Calu3 (cell line): ENCODE data around the gene DLL1. TPM values are rescaled to one million over a fixed set of nuclear protein-coding genes. Genes with fewer than 3 reads are reported as not detected.
"Not testable (repeated sequence)": the region's sequence is repeated elsewhere in the genome, so short reads cannot be mapped to it uniquely, and the experiment has no call there.

ENCODE experiments used
- Bru-seq: library from RNA; stranded (reverse); fragments of 400-500 nt; gene quantifications from one replicate; lab custom pipeline; 2021; lab: Mats Ljungman, UMichigan
- BruChase-seq, 2 experiments: library from RNA; stranded (reverse); fragments of 400-500 nt; gene quantifications; one replicate each; lab custom pipeline; 2021; lab: Mats Ljungman, UMichigan
- BruUV-seq: library from RNA; stranded (reverse); fragments of 400-500 nt; replicated peaks from 2 replicates; lab custom pipeline; 2021; lab: Mats Ljungman, UMichigan
- CTCF ChIA-PET: fragments of 300-600 bp; sonication (Branson Sonifier 250); formaldehyde crosslinking; loops from one replicate; lab custom pipeline; 2022; ENCODE audit warnings: antibody characterized with exemption; lab: Charles Lee
- DNase-seq: peaks from one replicate; pipeline ENCODE4 v3.0.0; 2022
- H3K27ac Mint-ChIP-seq: one replicate; pipeline ENCODE4 v1.8.0; 2022; ENCODE audit warnings: mixed read lengths; ENCODE audit not compliant: unreplicated experiment
- H3K27me3 Mint-ChIP-seq: one replicate; pipeline ENCODE4 v1.8.0; 2022; ENCODE audit warnings: mixed read lengths; ENCODE audit not compliant: unreplicated experiment
- H3K36me3 Mint-ChIP-seq: one replicate; pipeline ENCODE4 v1.8.0; 2022; ENCODE audit warnings: mild to moderate bottlenecking, moderate library complexity, mixed read lengths; ENCODE audit not compliant: insufficient read depth, unreplicated experiment
- H3K4me1 Mint-ChIP-seq: one replicate; pipeline ENCODE4 v1.8.0; 2022; ENCODE audit warnings: mild to moderate bottlenecking, low read depth, mixed read lengths; ENCODE audit not compliant: unreplicated experiment
- H3K4me3 Mint-ChIP-seq: one replicate; pipeline ENCODE4 v1.8.0; 2022; ENCODE audit warnings: mild to moderate bottlenecking, low read depth, moderate library complexity, mixed read lengths; ENCODE audit not compliant: unreplicated experiment
- H3K9me3 Mint-ChIP-seq: one replicate; pipeline ENCODE4 v1.8.0; 2022; ENCODE audit warnings: low read depth, mixed read lengths; ENCODE audit not compliant: unreplicated experiment
- CTCF ChIP-seq: fragments of 200-600 bp; IDR thresholded peaks from one replicate; pipeline ENCODE4 v1.8.0; 2022; ENCODE audit warnings: antibody characterized with exemption; ENCODE audit not compliant: unreplicated experiment
- intact Hi-C: fragments of 100-400 bp; cut with micrococcal nuclease; formaldehyde crosslinking; loops from one replicate; pipeline ENCODE4 v1.10.0; 2022; ENCODE audit not compliant: unreplicated experiment
- long read RNA-seq: library from polyadenylated mRNA; stranded (forward); transcript quantifications from one replicate; pipeline ENCODE4 v2.0.0, GENCODE V29; 2022
- total RNA-seq: library from RNA; stranded (reverse); gene quantifications from 2 replicates; pipeline ENCODE4 v1.2.3, GENCODE V29; 2022

The DLL1 gene
- total RNA-seq: 0.12 and 0.14 TPM in 2 replicates
- Bru-seq, nascent RNA: not detected
- BruChase-seq, experiment 1, labeled RNA remaining after a 6-hour chase: percentile 8 among the genes with signal in this experiment
- percentile 8 among the genes with signal in this experiment for BruChase-seq, experiment 2, labeled RNA remaining after a 2-hour chase
- long read RNA-seq, partial matches to known transcripts: 0 of 1 reads
- long read RNA-seq, other reads (novel, unspliced or antisense): 1 of 1 reads

- intact Hi-C loops: loop anchor here (5.0 to 10.0 kb wide), 2 partner anchors 234 to 458 kb away; no protein-coding TSS in a partner anchor
- CTCF ChIA-PET: no interaction called here
- no peak for DNase-seq
- Mint-ChIP-seq H3K9me3 (no peaks in the 10 kb centered on the region), H3K27ac (no peak within 1 kb of the TSS), H3K4me3 (peak within 1 kb of the TSS; percentile 72), H3K36me3 (peaks cover 11% of the 10 kb centered on the region), H3K4me1 (peaks cover 17% of the 10 kb centered on the region), H3K27me3 (peaks cover 96% of the 10 kb centered on the region)
- no TSS peak for BruUV-seq
- TF ChIP-seq CTCF: no peak
Measured at GRCh38 chr6:170290296-170291128, at the start of gene DLL1. TSS of gene DLL1 (minus strand) at chr6:170291078. CDS start at chr6:170290139, 939 bp downstream.

GRCh38 chr6:170335199-170335598, 44.3 kb upstream of the DLL1 start:
- H3K4me3 Mint-ChIP-seq, H3K27ac Mint-ChIP-seq, H3K27me3 Mint-ChIP-seq, CTCF ChIA-PET, H3K9me3 Mint-ChIP-seq, intact Hi-C loops, DNase-seq, H3K4me1 Mint-ChIP-seq, BruUV-seq, H3K36me3 Mint-ChIP-seq: not testable (repeated sequence)

GRCh38 chr6:170329321-170329720, 38.4 kb upstream of the DLL1 start:
- no peak overlapping the region for H3K27ac Mint-ChIP-seq
- no peaks in the 10 kb centered on the region for H3K9me3 Mint-ChIP-seq
- H3K4me3 Mint-ChIP-seq: no peak overlapping the region
- no peak for DNase-seq
- CTCF ChIA-PET: no interaction called here
- H3K27me3 Mint-ChIP-seq: no peaks in the 10 kb centered on the region
- intact Hi-C loops: no loop called here
- no peaks in the 10 kb centered on the region for H3K36me3 Mint-ChIP-seq
- no TSS peak for BruUV-seq
- no peaks in the 10 kb centered on the region for H3K4me1 Mint-ChIP-seq
- no peak for TF ChIP-seq CTCF

- H3K27ac Mint-ChIP-seq: no peak overlapping the region
Measured at GRCh38 chr6:170317718-170318117, 26.8 kb upstream of the DLL1 start.

More at GRCh38 chr6:170317718-170318117, 26.8 kb upstream of the DLL1 start:
- H3K27me3 Mint-ChIP-seq: no peaks in the 10 kb centered on the region
- intact Hi-C loops: no loop called here
- H3K4me1 Mint-ChIP-seq: no peaks in the 10 kb centered on the region
- CTCF ChIA-PET: no interaction called here
- peaks cover 8% of the 10 kb centered on the region for H3K36me3 Mint-ChIP-seq
- H3K9me3 Mint-ChIP-seq: no peaks in the 10 kb centered on the region
- no peak for TF ChIP-seq CTCF
- no peak overlapping the region for H3K4me3 Mint-ChIP-seq
- no peak for DNase-seq
- no TSS peak for BruUV-seq
